DND-41 (cell line): Measurements from ENCODE around the gene IFNE.

Source experiments
- CTCF ChIP-seq: IDR thresholded peaks from 2 replicates; pipeline ENCODE4 v1.5.1; 2012; ENCODE audit warnings: borderline replicate concordance, low read length, moderate library complexity, mild to moderate bottlenecking; ENCODE audit not compliant: poor library complexity, severe bottlenecking; ENCODE audit errors: extremely low read depth
- EZH2 ChIP-seq: IDR thresholded peaks from 3 replicates; pipeline ENCODE4 v1.6.1; 2012; ENCODE audit warnings: borderline replicate concordance, low read depth, mild to moderate bottlenecking, moderate library complexity, low read length, inconsistent platforms; ENCODE audit not compliant: severe bottlenecking

- no peak for TF ChIP-seq CTCF
- no peak for TF ChIP-seq EZH2
Observed at GRCh38 chr9:21454149-21454548, 28.0 kb downstream of the IFNE start.
